ENCODE data around the gene KBTBD13.
"Not testable (repeated sequence)": the region's sequence is repeated elsewhere in the genome, so short reads cannot be mapped to it uniquely, and the experiment has no call there.

Gene KBTBD13

DNA sequence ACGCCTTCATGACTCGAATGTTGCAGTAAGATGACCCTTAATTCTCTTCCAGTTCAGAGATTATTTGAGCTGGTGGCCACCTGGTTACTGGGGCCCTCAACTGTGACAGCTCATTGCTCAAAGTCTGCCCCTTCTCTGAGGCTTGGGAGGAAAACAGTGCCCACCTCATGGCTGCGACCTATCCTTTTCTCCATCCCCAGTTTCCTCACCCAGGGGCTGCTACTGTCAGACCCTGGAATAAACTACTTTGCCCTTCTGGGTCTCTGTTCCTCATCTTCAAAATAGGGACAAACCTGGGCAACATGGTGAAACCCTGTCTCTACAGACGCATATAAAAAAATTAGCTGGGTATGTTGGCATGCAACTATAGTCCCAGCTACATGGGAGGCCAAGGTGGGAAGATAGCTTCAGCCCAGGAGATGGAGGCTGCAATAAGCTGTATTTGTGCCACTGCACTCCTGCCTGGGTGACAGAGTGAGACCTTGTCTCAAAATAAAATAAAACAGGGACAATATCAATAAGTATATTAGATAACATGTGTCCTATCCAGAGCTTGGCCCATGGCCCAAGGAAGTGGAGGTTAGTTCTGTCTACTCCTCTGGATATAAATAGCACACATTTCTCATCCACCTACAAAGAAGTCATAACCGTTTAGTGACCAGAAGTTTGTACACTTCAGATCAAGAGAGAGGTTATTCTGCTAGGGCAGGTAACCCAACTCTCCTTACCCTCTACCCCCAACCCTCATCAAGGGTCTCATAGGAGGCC, 6.6 kb upstream of the KBTBD13 start:
- DNase-seq (ENCODE audit: low spot score): no peak

DNA sequence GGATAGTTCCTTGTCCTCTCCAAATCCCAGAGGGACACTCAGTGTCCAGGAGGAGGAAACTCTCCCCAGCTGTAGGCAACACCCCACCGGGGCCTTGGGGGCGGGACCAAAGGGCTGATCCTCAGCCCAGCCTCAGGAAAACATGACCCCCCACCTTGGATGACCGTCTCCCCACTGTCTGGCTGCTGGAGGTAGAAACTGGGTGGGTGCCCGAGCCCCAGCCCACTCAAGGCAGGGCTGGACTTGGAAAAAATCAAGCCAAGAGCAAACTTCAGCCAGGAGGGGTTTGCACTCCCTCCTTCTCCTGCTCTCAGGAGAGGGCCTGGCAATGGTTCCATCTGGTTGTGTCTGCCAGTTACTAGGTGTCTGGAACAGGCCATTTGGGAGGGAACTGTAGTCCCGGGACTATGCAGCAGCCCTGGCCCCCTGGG, 5.2 kb upstream of the KBTBD13 start:
- DNase-seq (ENCODE audit: low spot score): no peak

DNA sequence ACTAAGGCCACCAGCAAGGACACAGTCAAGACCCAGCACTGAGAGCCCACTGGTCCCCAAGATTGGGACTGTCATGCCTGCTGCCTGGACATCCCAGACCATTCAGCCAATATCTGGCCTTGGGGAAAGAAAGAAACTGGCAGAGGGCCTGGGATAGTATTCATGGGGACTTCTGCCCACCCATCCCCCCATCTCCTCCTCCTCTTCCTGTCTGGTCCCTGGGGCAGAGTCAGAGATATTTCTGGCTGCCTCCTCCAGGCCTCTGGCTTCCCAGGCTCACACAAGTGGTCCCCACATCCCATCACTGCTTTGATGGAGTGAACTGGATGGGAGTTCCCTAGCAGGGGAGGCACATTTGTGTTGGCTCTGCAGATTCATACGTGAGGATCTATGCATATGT, 4.5 kb upstream of the KBTBD13 start:
- DNase-seq (ENCODE audit: low spot score): no peak

DNA sequence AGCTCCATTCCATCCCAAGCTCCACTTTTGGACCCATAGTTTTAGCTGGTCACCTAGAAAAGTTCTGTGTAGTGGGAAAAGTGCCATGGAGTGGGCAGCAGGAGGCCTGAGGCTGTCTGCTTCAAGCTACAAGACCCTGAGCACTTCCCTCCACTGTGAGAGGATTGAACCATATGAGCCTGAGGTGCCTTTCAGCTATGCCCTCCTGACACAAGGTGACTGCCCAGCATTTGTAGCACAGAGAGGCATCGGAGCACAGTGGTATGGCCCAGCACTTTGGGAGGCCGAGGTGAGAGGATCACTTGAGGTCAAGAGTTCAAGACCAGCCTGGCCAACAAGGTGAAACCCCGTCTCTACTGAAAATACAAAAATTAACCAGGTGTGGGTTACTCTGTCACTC, 3.9 kb upstream of the KBTBD13 start:
- no peak for DNase-seq (ENCODE audit: low spot score)

DNA sequence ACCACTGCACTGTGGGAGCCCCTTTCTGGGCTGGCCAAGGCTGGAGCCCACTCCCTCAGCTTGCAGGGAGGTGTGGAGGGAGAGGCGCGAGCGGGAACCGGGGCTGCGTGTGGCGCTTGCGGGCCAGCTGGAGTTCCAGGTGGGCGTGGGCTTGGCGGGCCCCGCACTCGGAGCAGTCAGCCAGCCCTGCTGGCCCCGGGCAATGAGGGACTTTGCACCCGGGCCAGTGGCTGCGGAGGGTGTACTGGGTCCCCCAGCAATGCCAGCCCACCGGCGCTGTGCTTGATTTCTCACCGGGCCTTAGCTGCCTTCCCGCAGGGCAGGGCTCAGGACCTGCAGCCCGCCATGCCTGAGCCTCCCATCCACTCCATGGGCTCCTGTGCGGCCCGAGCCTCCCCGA, 1.6 kb upstream of the KBTBD13 start:
- DNase-seq (ENCODE audit: low spot score): not testable (repeated sequence)

DNA sequence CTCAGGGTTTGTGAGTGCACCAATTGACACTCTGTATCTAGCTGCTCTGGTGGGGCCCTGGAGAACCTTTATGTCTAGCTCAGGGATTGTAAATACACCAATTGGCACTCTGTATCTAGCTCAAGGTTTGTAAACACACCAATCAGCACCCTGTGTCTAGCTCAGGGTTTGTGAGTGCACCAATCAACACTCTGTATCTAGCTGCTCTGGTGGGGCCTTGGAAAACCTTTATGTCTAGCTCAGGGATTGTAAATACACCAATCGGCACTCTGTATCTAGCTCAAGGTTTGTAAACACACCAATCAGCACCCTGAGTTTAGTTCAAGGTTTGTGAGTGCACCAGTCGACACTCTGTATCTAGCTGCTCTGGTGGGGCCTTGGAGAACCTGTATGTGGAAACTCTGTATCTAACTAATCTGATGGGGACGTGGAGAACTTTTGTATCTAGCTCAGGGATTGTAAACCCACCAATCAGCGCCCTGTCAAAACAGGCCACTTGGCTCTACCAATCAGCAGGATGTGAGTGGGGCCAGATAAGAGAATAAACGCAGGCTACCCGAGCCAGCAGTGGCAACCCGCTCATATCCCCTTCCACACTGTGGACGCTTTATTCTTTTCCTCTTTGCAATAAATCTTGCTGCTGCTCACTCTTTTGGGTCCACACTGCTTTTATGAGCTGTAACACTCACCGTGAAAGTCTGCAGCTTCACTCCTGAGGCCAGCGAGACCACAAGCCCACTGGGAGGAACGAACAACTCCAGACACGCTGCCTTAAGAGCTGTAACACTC, 745 bp upstream of the KBTBD13 start:
- not testable (repeated sequence) for DNase-seq (ENCODE audit: low spot score)

DNA sequence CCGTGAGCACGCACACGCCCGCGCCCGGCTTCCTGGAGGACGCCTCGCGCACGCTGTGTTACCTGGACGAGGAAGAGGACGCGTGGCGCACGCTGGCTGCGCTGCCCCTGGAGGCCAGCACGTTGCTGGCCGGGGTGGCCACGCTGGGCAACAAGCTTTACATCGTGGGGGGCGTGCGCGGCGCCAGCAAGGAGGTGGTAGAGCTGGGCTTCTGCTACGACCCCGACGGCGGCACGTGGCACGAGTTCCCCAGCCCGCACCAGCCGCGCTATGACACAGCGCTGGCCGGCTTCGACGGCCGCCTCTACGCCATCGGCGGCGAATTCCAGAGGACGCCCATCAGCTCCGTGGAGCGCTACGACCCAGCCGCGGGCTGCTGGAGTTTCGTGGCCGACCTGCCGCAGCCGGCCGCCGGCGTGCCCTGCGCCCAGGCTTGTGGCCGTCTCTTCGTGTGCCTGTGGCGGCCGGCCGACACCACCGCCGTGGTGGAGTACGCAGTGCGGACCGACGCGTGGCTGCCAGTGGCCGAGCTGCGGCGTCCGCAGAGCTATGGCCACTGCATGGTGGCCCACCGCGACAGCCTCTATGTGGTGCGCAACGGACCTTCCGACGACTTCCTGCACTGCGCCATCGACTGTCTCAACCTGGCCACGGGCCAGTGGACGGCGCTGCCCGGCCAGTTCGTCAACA, 890 bp downstream of the KBTBD13 start:
- DNase-seq (ENCODE audit: low spot score): no peak

DNA sequence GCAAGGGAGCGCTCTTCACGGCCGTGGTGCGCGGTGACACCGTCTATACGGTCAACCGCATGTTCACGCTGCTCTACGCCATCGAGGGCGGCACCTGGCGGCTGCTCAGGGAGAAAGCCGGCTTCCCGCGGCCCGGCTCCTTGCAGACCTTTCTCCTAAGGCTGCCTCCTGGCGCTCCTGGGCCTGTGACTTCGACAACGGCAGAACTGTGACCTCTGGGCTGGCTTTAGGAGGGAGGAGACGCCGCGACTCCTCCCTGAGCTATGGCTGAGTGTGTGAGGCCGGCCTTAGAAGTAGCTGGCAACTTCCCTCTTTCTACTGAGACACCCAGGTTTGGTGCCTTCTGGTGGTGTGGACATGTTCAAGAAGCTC, 1.4 kb downstream of the KBTBD13 start:
- peak; percentile 23 for DNase-seq (ENCODE audit: low spot score)

DNA sequence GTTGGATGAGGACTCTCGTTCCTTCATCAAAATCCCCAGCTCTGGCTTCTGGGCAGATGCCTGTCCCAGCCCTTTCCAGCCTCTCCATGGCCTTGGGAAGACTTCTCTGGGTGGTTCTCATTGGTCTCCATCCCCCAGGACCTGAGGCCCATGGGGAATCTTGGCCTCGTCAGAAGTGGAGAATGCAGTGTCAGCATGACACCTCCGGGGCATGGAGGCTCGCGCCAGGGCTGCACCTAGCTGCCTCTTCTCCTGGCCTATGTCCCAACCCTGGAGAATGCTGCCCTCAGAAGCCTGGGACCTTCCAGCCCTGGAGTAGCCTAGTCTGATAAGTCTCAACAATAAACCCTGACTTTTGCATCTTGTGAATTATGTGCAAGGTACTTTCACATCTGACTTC, 3.0 kb downstream of the KBTBD13 start:
- no peak for DNase-seq (ENCODE audit: low spot score)

DNA sequence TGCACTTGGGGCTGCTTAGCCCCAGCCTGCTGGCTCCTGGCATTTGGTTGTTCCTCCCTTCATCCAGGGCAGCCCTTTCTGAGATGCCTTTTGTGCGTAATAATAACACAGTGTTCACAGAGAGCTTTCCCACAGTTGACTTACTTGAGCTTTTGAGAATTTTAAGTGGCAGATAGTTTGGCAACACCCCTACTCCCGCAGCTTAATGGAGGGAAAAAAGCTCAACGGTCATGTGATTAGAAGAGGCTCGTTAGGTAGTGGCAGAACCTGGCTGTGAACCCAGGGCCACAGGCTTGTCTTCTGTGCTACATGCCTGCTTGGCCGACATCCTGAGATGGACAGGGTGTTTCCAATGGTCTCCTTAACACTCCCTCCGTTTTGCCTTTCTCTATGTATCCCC, 4.7 kb downstream of the KBTBD13 start:
- no peak for DNase-seq (ENCODE audit: low spot score)

DNA sequence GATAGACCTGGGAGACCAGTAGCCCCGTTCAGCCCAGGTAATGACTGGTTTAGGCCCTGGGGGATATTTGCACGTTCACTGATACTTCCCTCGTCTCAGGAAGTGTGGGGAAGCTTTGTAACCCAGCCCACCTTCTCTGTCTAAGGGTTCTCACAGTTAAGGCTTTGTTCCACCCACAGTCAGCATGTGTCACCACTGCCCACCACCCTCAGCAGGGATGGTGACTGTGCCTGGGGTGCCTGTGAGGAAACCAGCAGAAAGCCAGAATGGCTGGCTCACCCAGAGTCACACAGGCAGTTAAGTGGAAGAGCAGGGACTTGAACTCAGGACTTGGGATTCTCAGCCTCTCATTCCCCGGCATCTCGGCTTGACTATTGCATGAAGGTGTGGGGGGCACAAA, 5.2 kb downstream of the KBTBD13 start:
- DNase-seq (ENCODE audit: low spot score): no peak

DNA sequence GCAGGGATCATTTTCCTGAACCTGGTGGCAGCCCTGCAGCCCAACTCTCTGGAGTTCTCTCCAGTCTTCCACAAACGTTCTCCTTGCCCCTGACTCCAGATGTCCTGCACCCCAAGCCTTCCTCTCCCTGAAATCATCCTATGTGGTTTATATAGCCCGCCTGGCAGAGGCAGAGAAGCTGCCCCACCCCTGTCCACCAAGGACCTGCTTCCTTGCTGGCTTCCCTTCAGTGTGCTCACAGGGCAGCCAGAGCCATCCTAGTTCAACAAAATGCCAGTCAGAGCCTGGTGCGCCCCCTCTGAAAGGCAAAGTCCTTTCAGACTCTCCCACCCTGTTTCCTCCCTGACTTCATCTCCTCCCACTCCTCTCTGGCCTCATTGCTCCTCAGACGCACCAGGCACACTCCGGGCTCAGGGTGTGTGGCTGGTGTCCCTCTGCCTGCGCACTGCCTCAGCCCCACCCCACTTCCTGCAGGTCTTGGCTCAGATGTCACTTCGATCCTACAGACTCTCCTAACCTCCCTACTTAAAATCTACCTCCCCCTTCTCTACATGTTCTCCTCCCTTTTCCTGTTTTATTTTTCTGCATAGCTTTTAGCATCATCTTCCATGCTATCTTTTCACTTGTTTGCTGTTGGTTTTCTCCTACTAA, 5.9 kb downstream of the KBTBD13 start:
- peak; percentile 14 for DNase-seq (ENCODE audit: low spot score)

DNA sequence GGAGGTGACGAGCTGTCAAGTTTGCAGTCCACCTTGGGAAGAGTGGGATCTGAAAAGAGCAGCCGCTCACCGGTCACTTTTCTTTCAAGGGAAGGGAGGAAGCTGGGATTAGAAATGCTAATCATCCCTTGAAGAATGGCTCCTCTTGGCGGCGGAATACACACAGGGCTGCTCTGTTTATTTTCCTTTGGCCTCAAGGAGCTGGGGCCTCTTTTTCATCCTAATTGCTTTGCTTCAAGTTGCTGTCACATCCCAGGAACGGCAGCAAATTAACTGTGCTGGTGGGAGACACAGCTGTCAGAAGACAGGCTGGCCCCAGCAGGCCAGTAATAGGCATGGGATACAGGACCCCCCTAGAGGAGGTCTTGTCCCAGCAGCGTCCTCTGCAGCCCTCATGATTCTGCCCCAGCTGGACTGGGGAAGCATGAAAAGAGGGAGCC, 6.7 kb downstream of the KBTBD13 start:
- DNase-seq (ENCODE audit: low spot score): no peak

DNA sequence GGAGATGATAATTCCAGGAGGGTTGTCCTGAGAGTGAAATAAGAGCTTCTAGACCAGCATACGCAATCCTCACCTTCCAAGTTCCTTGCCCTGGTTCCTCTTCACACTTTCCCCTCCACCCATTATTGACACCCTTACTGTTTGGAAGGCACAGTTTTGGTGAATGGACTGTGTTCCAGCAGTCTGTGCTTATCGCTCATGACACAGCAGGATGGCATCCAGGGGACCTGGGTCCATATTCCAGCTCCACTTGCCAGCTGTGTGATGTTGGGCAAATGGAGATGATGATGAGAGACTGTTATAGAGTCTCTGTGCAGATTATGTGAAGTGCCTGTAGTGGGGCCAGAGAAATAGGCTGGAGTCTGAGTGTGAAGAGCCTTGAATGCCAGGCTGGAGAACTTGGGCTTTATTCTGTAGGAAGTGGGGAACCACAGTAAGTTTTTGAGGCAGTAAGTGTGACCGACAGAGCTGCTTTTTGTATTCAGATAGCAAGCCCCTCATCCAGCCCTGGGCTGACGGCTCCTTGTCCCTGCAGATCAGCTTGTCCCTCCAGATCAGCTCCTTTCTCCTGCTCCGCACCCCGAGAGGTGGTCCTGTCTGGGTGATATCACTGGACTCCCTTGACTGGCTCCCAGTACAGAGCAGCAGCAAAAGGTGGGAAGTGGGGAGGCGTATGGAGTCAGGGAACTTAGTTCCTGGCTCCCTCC, 8.1 kb downstream of the KBTBD13 start:
- DNase-seq (ENCODE audit: low spot score): no peak

DNA sequence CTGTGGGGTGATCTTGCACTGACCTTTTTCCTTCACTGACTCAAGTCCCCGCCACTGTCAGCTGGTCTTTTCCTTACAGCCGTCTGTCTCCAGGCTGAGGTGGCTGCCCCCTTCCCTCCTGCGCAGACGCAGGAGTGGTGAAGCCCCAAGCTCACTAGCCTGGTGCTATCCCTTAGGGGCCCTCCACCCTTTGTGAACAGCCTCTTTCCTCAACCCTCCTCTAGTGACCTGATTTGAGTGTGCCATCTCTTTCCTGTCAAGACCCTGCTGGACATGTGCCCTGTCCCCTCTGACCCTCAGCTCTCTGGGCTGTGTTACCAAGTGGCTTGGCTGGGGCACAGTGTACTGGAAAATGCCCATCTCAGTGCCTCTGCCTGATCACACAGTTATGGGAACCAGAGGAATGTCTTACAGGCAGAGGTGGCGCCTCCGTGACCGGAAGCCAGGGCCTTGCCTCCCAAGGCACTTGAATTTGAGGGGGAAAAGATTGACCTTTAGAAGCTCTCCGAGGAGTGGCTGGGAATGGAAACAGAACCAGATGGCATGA, 8.7 kb downstream of the KBTBD13 start:
- no peak for DNase-seq (ENCODE audit: low spot score)

DNA sequence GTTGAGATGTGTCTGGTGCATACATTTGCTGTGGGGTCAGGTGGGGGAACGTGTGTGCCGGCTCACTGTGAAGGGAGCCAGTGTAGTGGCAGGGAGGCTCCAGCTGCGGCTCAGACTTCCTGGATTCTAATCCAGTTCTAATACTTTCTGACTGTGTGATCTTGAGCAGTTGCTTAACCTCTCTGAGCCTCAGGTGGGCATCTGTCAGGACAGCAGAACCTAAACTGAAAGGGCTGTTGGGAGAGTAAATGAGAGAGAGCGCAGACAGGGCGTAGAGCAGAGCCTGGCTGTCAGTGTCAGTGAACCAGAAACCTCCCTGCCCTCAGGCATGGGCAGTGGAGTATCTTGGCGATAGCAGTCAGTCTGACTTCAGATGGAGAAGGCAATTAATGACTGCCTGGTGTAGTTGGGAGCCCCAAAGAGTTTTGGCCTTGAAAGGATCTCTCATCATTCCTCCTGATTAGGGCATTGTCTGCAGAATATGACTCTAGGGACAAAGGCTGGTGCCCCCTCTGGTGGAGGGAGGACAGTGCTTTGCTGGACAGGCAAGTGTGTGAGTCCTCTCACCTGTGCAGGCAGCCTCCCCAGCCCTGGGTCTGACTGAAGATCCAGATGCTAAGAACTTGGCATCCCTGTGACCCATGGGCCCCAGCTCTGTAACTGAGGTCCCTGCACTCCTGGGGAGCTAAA, 9.6 kb downstream of the KBTBD13 start:
- no peak for DNase-seq (ENCODE audit: low spot score)

DNA sequence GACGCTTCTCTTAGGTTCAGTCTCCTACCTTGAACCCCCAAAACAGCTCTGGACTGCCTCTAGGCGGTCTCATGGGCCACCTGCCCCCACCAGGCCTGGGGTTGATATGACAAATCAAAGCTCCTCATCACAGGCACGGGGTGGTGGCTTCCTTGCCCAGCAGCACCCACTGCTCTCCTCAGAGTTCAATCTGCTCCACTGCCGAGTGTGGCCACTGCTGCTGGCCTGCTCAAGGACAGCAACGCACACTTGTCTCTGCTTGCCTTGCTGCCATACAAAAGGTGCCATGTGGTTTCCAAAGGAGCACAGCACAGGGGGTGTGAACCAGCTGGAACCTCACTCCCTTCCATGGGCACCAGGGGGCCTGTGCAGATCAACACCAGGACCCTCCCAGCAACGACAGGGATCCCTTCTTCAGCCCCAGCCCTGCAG, 10.2 kb downstream of the KBTBD13 start:
- no peak for DNase-seq (ENCODE audit: low spot score)

DNA sequence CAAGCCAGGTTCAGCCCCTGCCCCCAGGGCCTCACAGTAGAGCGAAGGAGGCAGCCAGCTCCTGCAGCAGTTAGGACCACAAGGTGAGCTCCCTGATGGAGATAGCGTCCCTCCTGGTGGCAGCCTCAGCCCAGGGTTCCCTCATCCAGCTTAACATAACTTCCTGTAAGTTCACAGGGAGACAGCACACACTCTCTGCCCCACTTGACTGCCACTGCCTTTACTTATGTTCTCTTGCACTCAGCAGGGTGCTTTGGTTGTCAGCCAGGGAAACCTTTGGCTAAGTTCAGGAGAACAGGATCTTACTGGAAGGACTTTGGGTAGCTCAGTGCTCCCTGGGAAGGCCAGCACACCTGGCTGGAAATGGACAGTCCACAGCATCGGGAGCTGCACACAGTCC, 10.9 kb downstream of the KBTBD13 start:
- no peak for DNase-seq (ENCODE audit: low spot score)

DNA sequence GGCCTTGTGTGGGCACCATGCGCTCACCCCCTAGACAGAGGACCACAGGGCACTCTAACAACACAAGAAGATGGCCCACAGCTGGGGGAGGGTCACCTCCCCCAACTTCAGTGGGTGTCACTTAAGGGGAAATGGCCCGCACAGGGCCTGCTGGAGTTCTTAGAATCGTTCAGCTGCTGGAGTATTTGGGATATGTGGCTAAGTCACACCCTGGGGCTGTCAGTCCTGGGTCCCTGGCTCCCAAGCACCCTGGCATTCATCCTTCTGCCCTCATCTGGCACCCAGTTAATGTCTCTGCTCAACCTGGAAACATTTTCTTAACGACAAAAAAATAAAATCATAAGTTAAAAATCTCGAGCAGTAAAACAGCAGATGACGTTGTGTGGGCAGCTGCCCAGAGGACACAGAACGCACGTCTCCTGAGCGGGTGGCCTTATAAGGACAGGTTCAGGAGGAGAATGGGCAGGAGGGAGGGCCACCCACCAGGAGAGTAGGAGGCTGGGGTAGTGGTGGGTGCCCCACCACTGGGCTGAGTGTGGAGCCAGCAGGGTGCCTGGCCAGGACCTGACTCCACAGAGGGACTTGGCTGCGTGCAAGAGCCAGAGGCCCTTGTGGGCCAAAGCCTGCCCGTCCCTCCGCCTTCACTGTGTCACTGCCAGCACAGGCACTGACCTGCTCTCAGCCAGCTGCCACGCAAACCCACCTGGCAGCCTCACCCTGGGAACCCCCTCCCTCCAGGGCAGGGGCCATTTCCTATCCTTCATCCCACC, 11.5 kb downstream of the KBTBD13 start:
- no peak for DNase-seq (ENCODE audit: low spot score)

DNA sequence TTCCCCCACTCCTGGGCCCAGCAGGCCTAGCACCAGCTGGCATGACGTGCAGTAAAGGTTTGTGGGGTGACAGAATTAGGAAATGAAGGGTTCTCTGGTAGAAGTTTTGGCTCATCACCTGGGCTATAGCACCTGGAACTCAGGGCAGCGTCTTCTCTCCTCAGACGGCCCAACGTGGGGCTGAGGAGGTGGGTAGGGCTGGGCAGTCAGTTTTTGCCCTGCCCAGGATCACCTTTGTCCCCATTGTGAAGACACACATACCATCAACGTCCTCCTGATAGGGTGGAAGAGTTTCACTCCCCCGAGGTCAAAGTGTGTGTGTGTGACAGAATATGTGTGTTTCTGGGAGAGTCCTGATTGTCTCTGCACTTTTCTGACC, 12.1 kb downstream of the KBTBD13 start:
- no peak for DNase-seq (ENCODE audit: low spot score)
